Neural cell (in vitro differentiated cells): ENCODE results near the gene TLL1. TPM values are rescaled to one million over a fixed set of nuclear protein-coding genes. Genes with fewer than 3 reads are reported as not detected.

ENCODE experiments used
- H2AFZ ChIP-seq: fragments of 200-600, 300-800 bp; sonication (generic), shearing (Covaris generic); 2 replicates; pipeline ENCODE4 v1.6.0; 2014; ENCODE audit warnings: low read depth, mild to moderate bottlenecking, antibody characterized with exemption, low read length, moderate library complexity
- H3F3A ChIP-seq: fragments of 200-600 bp; shearing (Covaris generic); 2 replicates; pipeline ENCODE4 v1.6.1; 2016; ENCODE audit warnings: mild to moderate bottlenecking, moderate library complexity, mixed read lengths, antibody characterized with exemption, low read length; ENCODE audit not compliant: insufficient read depth, poor library complexity, severe bottlenecking
- H3K27ac ChIP-seq: fragments of 200-600, 300-800 bp; sonication (generic), shearing (Covaris generic); 2 replicates; pipeline ENCODE4 v1.5.1; 2014; ENCODE audit warnings: mild to moderate bottlenecking, low read length, moderate library complexity
- H3K27me3 ChIP-seq: fragments of 300-800, 200-600 bp; sonication (generic), shearing (Covaris generic); 2 replicates; pipeline ENCODE4 v1.6.0; 2014; ENCODE audit warnings: mild to moderate bottlenecking, low read depth, low read length, moderate library complexity; ENCODE audit not compliant: insufficient read depth
- H3K36me3 ChIP-seq: fragments of 300-800, 200-600 bp; sonication (generic), shearing (Covaris generic); 2 replicates; pipeline ENCODE4 v1.5.1; 2014; ENCODE audit warnings: mild to moderate bottlenecking, antibody characterized with exemption, low read length, moderate library complexity; ENCODE audit not compliant: insufficient read depth
- H3K4me2 ChIP-seq: fragments of 300-800, 200-600 bp; sonication (generic), shearing (Covaris generic); 2 replicates; pipeline ENCODE4 v1.6.0; 2014; ENCODE audit warnings: mild to moderate bottlenecking, low read length
- H3K4me3 ChIP-seq: fragments of 300-800, 200-600 bp; sonication (generic), shearing (Covaris generic); 2 replicates; pipeline ENCODE4 v1.5.1; 2014; ENCODE audit warnings: mild to moderate bottlenecking, low read length, moderate library complexity
- H3K79me2 ChIP-seq: fragments of 200-600 bp; shearing (Covaris generic); replicated peaks from 2 replicates; pipeline ENCODE4 v1.6.0; 2014; ENCODE audit warnings: mild to moderate bottlenecking, low read length, moderate library complexity; ENCODE audit not compliant: insufficient read depth
- H3K9ac ChIP-seq: fragments of 300-800, 200-600 bp; sonication (generic), shearing (Covaris generic); 2 replicates; pipeline ENCODE4 v1.6.1; 2016; ENCODE audit warnings: mild to moderate bottlenecking, low read length, mixed read lengths
- H3K9me2 ChIP-seq: fragments of 200-600 bp; shearing (Covaris generic); 2 replicates; pipeline ENCODE4 v1.6.1; 2016; ENCODE audit warnings: mild to moderate bottlenecking, low read length, mixed read lengths; ENCODE audit not compliant: insufficient read depth
- H3K9me3 ChIP-seq: fragments of 200-600, 300-800 bp; sonication (generic), shearing (Covaris generic); 2 replicates; pipeline ENCODE4 v1.6.1; 2016; ENCODE audit warnings: mild to moderate bottlenecking, mixed run types, low read length, moderate library complexity, mixed read lengths
- H4K20me1 ChIP-seq: fragments of 200-600 bp; shearing (Covaris generic); 2 replicates; pipeline ENCODE4 v1.6.1; 2016; ENCODE audit warnings: mild to moderate bottlenecking, mixed run types; ENCODE audit not compliant: insufficient read depth
- EP300 ChIP-seq: fragments of 450-650 bp; conservative IDR thresholded peaks from 2 replicates; pipeline ENCODE4 v1.6.1; 2014; ENCODE audit warnings: antibody characterized with exemption, mild to moderate bottlenecking, moderate library complexity; ENCODE audit not compliant: poor library complexity, severe bottlenecking
- EZH2 ChIP-seq: fragments of 200-600, 300-800 bp; shearing (Covaris generic), sonication (generic); IDR thresholded peaks from 2 replicates; pipeline ENCODE4 v1.6.1; 2014; ENCODE audit warnings: antibody characterized with exemption, low read length, borderline replicate concordance, mild to moderate bottlenecking; ENCODE audit not compliant: insufficient read depth, poor library complexity, severe bottlenecking
- MXI1 ChIP-seq: fragments of 450-650 bp; conservative IDR thresholded peaks from 2 replicates; pipeline ENCODE4 v1.6.1; 2014; ENCODE audit warnings: antibody characterized with exemption, mild to moderate bottlenecking; ENCODE audit not compliant: poor library complexity, severe bottlenecking
- POLR2AphosphoS5 ChIP-seq: IDR thresholded peaks from 2 replicates; pipeline ENCODE4 v1.6.1; 2012
- RAD21 ChIP-seq: fragments of 450-650 bp; conservative IDR thresholded peaks from 2 replicates; pipeline ENCODE4 v1.6.1; 2014; ENCODE audit warnings: antibody characterized with exemption, mild to moderate bottlenecking, moderate library complexity
- SMC3 ChIP-seq: fragments of 450-650 bp; conservative IDR thresholded peaks from 2 replicates; pipeline ENCODE4 v1.6.1; 2014; ENCODE audit warnings: antibody characterized with exemption, mild to moderate bottlenecking, moderate library complexity; ENCODE audit not compliant: poor library complexity
- TAF1 ChIP-seq: IDR thresholded peaks from 2 replicates; pipeline ENCODE4 v1.6.1; 2012; ENCODE audit warnings: low read depth
- polyA plus RNA-seq: library from polyadenylated mRNA; depleted of rRNA; stranded (reverse); fragments of >200 nt; gene quantifications from 2 replicates; pipeline ENCODE4 v1.2.3, GENCODE V29; 2014
- TF ChIP-seq, protein P1 (sequence below): fragments of 450-650 bp; IDR thresholded peaks from 2 replicates; pipeline ENCODE4 v1.5.1; 2014; ENCODE audit warnings: antibody characterized with exemption, mild to moderate bottlenecking, moderate library complexity; ENCODE audit not compliant: poor library complexity, severe bottlenecking
- TF ChIP-seq, protein P2 (sequence below): IDR thresholded peaks from 2 replicates; pipeline ENCODE4 v1.6.1; 2012; ENCODE audit warnings: borderline replicate concordance

The TLL1 gene
- polyA plus RNA-seq, 1 donor from 2014 or later = not detected

DNA sequence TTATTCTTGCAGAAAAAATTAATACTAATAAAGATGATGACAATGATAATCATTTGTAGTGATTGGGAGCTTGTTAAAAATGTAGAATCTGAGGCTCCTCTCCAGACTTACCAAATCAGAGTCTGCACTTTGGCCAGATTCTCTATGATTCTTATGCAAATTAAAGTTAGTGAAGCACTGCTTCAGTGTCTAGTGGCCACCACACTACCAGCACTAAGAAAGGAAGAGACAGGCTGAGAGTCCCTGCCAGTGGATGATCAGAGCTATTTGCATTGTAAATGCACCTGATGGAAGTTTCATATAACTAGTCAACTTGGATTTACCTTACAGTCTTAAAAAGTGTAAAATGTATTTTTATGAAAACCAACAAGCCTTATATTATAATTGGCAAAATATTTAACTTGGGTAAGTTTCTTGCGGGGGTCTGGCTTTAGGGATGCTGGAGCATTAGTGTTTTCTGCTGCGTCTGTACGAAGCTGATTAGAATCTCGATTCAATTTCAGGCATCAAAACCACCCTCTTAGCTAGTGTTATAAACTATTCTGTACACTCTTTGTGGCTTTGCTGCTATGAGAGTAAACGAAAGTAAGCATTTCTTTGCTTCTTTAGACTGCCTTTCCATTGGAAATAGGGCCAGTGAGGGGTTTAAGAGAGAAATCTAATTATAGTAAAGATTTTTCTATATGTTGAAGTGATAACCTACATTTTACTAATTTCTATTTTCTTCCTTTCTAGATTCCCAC, 114.1 kb downstream of the TLL1 start:
- H3K36me3 ChIP-seq = no peaks in the 10 kb centered on the region
- TF ChIP-seq EP300 (no peak), SMC3 (no peak), TAF1 (no peak), MXI1 (no peak), POLR2AphosphoS5 (no peak), RAD21 (no peak), EZH2 (no peak)
- TF ChIP-seq, protein P1, sequence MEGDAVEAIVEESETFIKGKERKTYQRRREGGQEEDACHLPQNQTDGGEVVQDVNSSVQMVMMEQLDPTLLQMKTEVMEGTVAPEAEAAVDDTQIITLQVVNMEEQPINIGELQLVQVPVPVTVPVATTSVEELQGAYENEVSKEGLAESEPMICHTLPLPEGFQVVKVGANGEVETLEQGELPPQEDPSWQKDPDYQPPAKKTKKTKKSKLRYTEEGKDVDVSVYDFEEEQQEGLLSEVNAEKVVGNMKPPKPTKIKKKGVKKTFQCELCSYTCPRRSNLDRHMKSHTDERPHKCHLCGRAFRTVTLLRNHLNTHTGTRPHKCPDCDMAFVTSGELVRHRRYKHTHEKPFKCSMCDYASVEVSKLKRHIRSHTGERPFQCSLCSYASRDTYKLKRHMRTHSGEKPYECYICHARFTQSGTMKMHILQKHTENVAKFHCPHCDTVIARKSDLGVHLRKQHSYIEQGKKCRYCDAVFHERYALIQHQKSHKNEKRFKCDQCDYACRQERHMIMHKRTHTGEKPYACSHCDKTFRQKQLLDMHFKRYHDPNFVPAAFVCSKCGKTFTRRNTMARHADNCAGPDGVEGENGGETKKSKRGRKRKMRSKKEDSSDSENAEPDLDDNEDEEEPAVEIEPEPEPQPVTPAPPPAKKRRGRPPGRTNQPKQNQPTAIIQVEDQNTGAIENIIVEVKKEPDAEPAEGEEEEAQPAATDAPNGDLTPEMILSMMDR = no peak
- TF ChIP-seq, protein P2, sequence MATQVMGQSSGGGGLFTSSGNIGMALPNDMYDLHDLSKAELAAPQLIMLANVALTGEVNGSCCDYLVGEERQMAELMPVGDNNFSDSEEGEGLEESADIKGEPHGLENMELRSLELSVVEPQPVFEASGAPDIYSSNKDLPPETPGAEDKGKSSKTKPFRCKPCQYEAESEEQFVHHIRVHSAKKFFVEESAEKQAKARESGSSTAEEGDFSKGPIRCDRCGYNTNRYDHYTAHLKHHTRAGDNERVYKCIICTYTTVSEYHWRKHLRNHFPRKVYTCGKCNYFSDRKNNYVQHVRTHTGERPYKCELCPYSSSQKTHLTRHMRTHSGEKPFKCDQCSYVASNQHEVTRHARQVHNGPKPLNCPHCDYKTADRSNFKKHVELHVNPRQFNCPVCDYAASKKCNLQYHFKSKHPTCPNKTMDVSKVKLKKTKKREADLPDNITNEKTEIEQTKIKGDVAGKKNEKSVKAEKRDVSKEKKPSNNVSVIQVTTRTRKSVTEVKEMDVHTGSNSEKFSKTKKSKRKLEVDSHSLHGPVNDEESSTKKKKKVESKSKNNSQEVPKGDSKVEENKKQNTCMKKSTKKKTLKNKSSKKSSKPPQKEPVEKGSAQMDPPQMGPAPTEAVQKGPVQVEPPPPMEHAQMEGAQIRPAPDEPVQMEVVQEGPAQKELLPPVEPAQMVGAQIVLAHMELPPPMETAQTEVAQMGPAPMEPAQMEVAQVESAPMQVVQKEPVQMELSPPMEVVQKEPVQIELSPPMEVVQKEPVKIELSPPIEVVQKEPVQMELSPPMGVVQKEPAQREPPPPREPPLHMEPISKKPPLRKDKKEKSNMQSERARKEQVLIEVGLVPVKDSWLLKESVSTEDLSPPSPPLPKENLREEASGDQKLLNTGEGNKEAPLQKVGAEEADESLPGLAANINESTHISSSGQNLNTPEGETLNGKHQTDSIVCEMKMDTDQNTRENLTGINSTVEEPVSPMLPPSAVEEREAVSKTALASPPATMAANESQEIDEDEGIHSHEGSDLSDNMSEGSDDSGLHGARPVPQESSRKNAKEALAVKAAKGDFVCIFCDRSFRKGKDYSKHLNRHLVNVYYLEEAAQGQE = no peak
- no peak overlapping the region for H3K4me2 ChIP-seq
- H3K9me2 ChIP-seq = no peaks in the 10 kb centered on the region
- H3K9me3 ChIP-seq = no peaks in the 10 kb centered on the region
- H3K9ac ChIP-seq = no peak overlapping the region
- H4K20me1 ChIP-seq = no peaks in the 10 kb centered on the region
- no peak overlapping the region for H3K4me3 ChIP-seq
- no peak overlapping the region for H3K27ac ChIP-seq
- H3K79me2 ChIP-seq = no peaks in the 10 kb centered on the region
- H3F3A ChIP-seq = no peaks in the 10 kb centered on the region
- H3K27me3 ChIP-seq = no peaks in the 10 kb centered on the region
- no peak overlapping the region for H2AFZ ChIP-seq

DNA sequence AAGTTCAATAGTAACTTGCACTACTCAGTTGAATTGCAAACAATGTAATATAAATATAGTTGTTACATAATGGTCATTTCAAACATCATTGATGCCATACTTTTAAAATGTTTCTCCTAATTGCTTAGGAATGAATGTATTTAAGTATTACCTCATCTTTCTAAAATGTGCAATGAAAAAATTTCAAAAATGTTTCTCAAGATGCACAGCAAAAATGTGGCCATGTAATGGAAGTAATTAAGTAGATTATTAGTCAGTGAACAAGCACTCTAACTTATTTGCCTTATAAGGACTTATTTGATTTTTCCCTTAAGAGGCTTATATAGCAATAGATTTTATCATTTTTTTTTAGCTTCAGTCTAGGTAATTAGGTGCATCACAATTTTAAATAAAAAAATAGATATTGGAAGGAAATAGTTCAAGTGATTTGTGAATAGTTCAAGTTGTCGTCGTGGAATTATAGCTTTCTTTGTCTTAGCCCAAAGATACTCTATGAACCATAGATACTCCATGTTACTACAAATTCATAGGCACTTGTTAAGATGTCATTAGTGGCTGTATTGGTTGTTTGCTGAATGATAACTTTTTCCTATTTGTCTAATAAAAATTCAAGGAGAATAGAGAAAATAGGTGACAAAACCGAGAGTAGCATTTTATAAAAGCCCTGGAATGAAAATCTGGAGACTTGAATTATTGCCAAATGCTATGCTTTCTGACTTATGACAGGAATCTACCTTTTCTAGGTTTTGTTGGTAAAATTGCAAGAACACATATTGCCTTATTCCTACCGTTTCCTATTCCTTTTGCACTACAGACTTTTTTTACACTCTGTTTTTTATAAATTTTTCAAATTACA, 118.5 kb downstream of the TLL1 start:
- H3K79me2 ChIP-seq = no peaks in the 10 kb centered on the region
- no peak overlapping the region for H3K4me2 ChIP-seq
- no peaks in the 10 kb centered on the region for H3F3A ChIP-seq
- H3K36me3 ChIP-seq = no peaks in the 10 kb centered on the region
- no peaks in the 10 kb centered on the region for H3K9me3 ChIP-seq
- no peak overlapping the region for H3K9ac ChIP-seq
- H3K27ac ChIP-seq = no peak overlapping the region
- no peak overlapping the region for H3K4me3 ChIP-seq
- no peaks in the 10 kb centered on the region for H4K20me1 ChIP-seq
- TF ChIP-seq EZH2 (no peak), MXI1 (no peak), RAD21 (no peak), EP300 (no peak), TAF1 (no peak), POLR2AphosphoS5 (no peak), SMC3 (no peak)
- TF ChIP-seq, protein P1 = no peak
- TF ChIP-seq, protein P2 = no peak
- H3K27me3 ChIP-seq = no peaks in the 10 kb centered on the region
- H2AFZ ChIP-seq = no peak overlapping the region
- H3K9me2 ChIP-seq = no peaks in the 10 kb centered on the region
